Measurements from ENCODE around the gene ZNF429.

- no peak for TF ChIP-seq EP300 (IDR thresholded peaks at IDR 0.05)
- TF ChIP-seq, protein P1, sequence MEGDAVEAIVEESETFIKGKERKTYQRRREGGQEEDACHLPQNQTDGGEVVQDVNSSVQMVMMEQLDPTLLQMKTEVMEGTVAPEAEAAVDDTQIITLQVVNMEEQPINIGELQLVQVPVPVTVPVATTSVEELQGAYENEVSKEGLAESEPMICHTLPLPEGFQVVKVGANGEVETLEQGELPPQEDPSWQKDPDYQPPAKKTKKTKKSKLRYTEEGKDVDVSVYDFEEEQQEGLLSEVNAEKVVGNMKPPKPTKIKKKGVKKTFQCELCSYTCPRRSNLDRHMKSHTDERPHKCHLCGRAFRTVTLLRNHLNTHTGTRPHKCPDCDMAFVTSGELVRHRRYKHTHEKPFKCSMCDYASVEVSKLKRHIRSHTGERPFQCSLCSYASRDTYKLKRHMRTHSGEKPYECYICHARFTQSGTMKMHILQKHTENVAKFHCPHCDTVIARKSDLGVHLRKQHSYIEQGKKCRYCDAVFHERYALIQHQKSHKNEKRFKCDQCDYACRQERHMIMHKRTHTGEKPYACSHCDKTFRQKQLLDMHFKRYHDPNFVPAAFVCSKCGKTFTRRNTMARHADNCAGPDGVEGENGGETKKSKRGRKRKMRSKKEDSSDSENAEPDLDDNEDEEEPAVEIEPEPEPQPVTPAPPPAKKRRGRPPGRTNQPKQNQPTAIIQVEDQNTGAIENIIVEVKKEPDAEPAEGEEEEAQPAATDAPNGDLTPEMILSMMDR (IDR thresholded peaks at IDR 0.05): no peak
These were observed 14.3 kb upstream of the ZNF429 start for GRCh38 chr19:21491146-21491545.

All from suprapubic skin (tissue), 3 donors.